Activated naive CD8-positive, alpha-beta T cell (primary cell): ENCODE data around the gene TMEM94.
"Not testable (repeated sequence)": the region's sequence is repeated elsewhere in the genome, so short reads cannot be mapped to it uniquely, and the experiment has no call there.

ENCODE experiments used
- H3K27ac Mint-ChIP-seq: one replicate; pipeline ENCODE4 v1.8.0; 2021; ENCODE audit warnings: mixed read lengths
- H3K27me3 Mint-ChIP-seq: one replicate; pipeline ENCODE4 v1.8.0; 2021; ENCODE audit warnings: mixed read lengths
- H3K36me3 Mint-ChIP-seq: one replicate; pipeline ENCODE4 v1.8.0; 2021; ENCODE audit warnings: mixed read lengths
- H3K4me1 Mint-ChIP-seq: one replicate; pipeline ENCODE4 v1.8.0; 2021; ENCODE audit warnings: low read depth, mixed read lengths
- H3K4me3 Mint-ChIP-seq: one replicate; pipeline ENCODE4 v1.8.0; 2021; ENCODE audit warnings: mild to moderate bottlenecking, mixed read lengths
- H3K9me3 Mint-ChIP-seq: one replicate; pipeline ENCODE4 v1.8.0; 2021; ENCODE audit warnings: low read depth, mixed read lengths

TMEM94 gene

DNA sequence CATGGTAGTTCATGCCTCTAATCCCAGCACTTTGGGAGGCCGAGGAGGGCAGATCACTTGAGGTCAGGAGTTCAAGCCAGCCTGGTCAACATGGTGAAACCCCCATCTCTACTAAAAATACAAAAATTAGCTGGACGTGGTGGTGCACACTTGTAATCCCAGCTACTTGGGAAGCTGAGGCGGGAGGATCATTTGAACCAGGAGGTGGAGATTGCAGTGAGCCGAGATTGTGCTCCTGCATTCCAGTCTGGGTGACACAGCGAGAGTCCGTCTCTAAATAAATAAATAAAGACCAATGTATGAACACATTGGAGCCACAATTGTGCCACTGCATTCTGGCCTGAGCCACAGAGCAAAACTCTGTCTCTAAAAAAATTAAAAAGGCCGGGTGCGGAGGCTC, 19.0 kb upstream of the TMEM94 start:
- H3K27ac Mint-ChIP-seq, H3K4me1 Mint-ChIP-seq, H3K27me3 Mint-ChIP-seq, H3K4me3 Mint-ChIP-seq, H3K36me3 Mint-ChIP-seq, H3K9me3 Mint-ChIP-seq: not testable (repeated sequence)

GRCh38 chr17:75439287-75439686, 17.1 kb upstream of the TMEM94 start:
- Mint-ChIP-seq H3K27ac (no peak overlapping the region), H3K4me3 (no peak overlapping the region), H3K36me3 (no peaks in the 10 kb centered on the region), H3K9me3 (no peaks in the 10 kb centered on the region), H3K4me1 (peaks cover 6% of the 10 kb centered on the region), H3K27me3 (no peaks in the 10 kb centered on the region)

DNA sequence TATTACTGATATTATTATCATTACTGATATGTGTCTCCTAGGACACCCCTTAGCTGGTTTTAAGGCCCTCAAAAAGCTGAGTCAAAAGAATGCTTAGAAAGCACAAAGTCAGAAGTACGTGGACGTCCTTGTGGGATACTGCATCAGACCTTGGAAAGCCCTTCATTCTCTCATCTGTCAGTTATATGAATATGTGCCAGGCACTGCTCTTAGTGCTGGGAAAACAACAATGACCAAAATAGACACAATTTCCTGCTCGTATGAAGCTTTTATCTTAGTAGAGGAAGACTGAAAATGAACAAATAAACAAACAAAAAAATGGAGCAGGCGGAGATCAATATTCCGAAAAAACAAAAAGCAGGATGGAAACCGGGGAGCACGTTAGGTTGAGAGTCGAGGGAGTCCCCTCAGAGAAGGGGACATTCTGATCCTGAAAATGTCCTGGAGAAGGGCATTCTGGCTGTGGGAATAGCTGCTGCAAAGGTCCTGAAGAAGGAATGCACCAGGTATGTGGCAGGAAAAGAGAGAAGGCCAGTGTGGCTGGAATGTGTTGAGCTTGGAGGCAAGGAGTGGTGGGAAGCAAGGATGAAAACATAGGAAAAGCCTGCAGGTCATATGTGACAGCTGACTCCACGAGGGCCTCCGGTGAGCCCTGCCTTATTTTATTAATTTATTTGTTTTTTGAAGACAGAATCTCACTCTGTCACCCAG, 15.5 kb upstream of the TMEM94 start:
- Mint-ChIP-seq H3K4me3 (no peak overlapping the region), H3K9me3 (no peaks in the 10 kb centered on the region), H3K4me1 (peaks cover 6% of the 10 kb centered on the region), H3K36me3 (no peaks in the 10 kb centered on the region), H3K27ac (no peak overlapping the region), H3K27me3 (no peaks in the 10 kb centered on the region)

- no peaks in the 10 kb centered on the region for H3K36me3 Mint-ChIP-seq
- no peaks in the 10 kb centered on the region for H3K27me3 Mint-ChIP-seq
- H3K27ac Mint-ChIP-seq = no peak overlapping the region
- H3K9me3 Mint-ChIP-seq = no peaks in the 10 kb centered on the region
- no peak overlapping the region for H3K4me3 Mint-ChIP-seq
- H3K4me1 Mint-ChIP-seq = no peaks in the 10 kb centered on the region
These were observed 14.0 kb upstream of the TMEM94 start for GRCh38 chr17:75442168-75443103.

DNA sequence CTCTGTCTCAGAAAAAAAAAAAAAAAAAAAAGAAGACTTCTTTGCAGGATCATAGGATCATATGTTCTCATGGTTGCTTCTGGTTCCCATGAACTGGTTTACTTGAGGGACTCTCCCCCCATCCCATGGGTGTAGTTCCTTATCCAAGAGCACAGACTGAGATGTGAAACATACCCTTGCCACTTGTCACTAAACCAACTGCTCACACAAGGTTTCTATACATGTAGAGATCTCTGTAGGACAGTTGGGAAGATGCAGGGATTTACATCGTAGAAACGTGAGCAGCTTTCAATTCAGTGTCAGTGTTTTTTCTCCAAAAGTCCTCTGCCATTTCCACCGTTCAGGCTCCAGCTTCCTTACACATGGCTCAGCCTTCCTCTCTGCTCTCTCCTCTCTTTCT, 11.1 kb upstream of the TMEM94 start:
- no peak overlapping the region for H3K4me3 Mint-ChIP-seq
- no peaks in the 10 kb centered on the region for H3K4me1 Mint-ChIP-seq
- H3K27me3 Mint-ChIP-seq = no peaks in the 10 kb centered on the region
- H3K9me3 Mint-ChIP-seq = no peaks in the 10 kb centered on the region
- no peaks in the 10 kb centered on the region for H3K36me3 Mint-ChIP-seq
- H3K27ac Mint-ChIP-seq = no peak overlapping the region

- not testable (repeated sequence) for H3K4me3 Mint-ChIP-seq, H3K27me3 Mint-ChIP-seq, H3K36me3 Mint-ChIP-seq, H3K9me3 Mint-ChIP-seq, H3K27ac Mint-ChIP-seq, H3K4me1 Mint-ChIP-seq
These were observed 10.5 kb upstream of the TMEM94 start for GRCh38 chr17:75445896-75446295.

DNA sequence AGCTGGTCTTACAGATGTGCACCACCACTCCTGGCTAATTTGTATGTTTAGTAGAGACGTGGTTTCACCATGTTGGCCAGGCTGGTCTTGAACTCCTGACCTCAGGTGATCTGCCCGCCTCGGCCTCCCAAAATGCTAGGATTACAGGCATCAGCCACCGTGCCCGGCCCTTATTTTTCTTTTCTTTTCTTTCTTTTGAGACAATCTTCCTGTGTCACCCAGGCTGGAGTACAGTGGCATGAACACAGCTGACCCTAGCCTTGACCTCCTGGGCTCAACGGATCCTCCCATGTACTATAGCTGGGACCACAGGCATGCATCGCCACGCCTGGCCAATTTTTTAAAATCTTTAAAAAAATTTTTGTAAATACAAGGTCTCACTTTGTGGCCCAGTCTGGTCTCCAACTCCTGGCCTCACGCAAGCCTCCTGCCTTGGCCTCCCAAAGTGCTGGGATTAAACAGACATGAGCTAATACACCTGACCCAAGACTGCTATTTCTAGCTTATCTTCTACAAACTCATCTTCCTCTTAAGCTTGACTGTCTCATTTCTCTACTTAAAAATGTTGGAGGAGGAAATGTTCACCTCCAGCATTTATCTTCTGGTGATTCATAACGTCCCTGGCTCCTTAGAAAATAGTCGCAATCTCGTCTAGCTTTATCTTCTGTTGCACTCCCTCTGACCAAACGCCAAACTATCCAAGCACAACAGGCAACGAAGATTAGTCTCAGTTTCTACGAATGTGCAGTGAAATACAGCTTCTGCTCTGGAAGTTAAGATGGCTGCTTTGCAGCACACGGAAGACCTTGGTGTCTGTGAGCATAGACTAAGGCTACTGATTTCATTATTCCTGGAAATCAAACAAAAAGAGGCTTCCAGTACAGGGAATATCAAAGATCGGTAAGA, 8.2 kb upstream of the TMEM94 start:
- no peak overlapping the region for H3K27ac Mint-ChIP-seq
- no peaks in the 10 kb centered on the region for H3K36me3 Mint-ChIP-seq
- no peak overlapping the region for H3K4me3 Mint-ChIP-seq
- H3K4me1 Mint-ChIP-seq = no peaks in the 10 kb centered on the region
- H3K9me3 Mint-ChIP-seq = no peaks in the 10 kb centered on the region
- no peaks in the 10 kb centered on the region for H3K27me3 Mint-ChIP-seq

- Mint-ChIP-seq H3K27me3 (no peaks in the 10 kb centered on the region), H3K4me1 (no peaks in the 10 kb centered on the region), H3K27ac (no peak overlapping the region), H3K4me3 (no peak overlapping the region), H3K36me3 (no peaks in the 10 kb centered on the region), H3K9me3 (no peaks in the 10 kb centered on the region)
These were observed 6.2 kb upstream of the TMEM94 start for GRCh38 chr17:75450270-75450669.

- no peak overlapping the region for H3K4me3 Mint-ChIP-seq
- no peak overlapping the region for H3K27ac Mint-ChIP-seq
- H3K4me1 Mint-ChIP-seq = peaks cover 23% of the 10 kb centered on the region
- H3K27me3 Mint-ChIP-seq = no peaks in the 10 kb centered on the region
- no peaks in the 10 kb centered on the region for H3K9me3 Mint-ChIP-seq
- no peaks in the 10 kb centered on the region for H3K36me3 Mint-ChIP-seq
These were observed 2.2 kb upstream of the TMEM94 start for GRCh38 chr17:75454193-75454592.

GRCh38 chr17:75454672-75455071, 1.8 kb upstream of the TMEM94 start:
- H3K9me3 Mint-ChIP-seq, H3K36me3 Mint-ChIP-seq, H3K27ac Mint-ChIP-seq, H3K27me3 Mint-ChIP-seq: not testable (repeated sequence)
- Mint-ChIP-seq H3K4me1 (peaks cover 28% of the 10 kb centered on the region), H3K4me3 (peak overlapping the region; percentile 5)

DNA sequence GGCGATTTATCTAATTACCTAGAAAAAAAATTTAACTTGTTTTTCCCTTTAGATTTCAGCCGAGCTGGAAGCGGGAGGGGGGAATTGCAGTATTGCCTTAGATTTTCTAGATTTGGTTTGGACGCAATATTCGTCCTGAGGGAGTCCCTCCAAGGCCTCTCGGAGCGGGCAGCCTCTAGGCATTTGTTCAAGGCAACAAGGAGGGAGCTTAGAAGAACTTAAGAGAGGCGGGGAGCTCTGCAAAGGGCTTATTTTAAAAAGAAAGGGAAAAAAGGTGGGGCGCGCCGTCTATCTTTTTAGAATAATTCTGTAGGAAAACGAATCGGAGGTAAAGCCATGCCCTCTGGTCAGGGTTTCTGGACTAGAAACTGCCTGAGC, 407 bp upstream of the TMEM94 start:
- H3K36me3 Mint-ChIP-seq = no peaks in the 10 kb centered on the region
- peak overlapping the region; percentile 93 for H3K4me3 Mint-ChIP-seq
- H3K27me3 Mint-ChIP-seq = no peaks in the 10 kb centered on the region
- H3K27ac Mint-ChIP-seq = peak overlapping the region; percentile 85
- H3K9me3 Mint-ChIP-seq = no peaks in the 10 kb centered on the region
- peaks cover 34% of the 10 kb centered on the region for H3K4me1 Mint-ChIP-seq

DNA sequence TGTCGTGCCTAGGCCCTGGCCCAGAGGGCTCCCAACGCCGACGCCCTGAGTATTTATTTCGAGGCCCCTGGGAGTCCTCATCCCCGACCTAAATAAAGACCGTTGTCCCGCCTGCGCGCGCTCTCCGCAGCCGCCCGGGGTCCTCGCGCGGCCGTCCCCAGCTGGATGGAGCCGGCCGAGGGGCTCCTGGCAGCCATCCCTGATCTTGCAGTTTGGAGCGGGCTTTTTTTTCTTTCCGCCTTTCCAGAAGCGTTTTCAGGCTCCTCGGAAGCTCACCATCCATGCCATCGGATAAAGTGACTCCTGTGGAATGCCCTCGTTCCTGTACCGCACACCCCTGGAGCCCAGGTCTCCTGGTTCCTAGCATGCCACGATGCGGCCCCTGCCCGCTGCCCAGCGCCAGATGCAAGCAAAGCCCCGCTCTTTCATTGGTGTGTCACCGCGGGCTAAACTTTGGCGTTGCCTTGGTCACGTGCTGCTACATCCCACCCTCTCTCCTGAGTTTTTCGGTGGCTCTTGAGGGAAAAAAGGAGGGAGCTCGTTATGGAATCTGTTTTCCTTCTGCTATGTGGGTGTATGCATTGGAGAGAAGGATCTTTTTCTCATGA, 716 bp downstream of the TMEM94 start:
- Mint-ChIP-seq H3K9me3 (no peaks in the 10 kb centered on the region), H3K27ac (peak overlapping the region; percentile 85), H3K36me3 (no peaks in the 10 kb centered on the region), H3K4me1 (peaks cover 34% of the 10 kb centered on the region), H3K4me3 (peak overlapping the region; percentile 93), H3K27me3 (no peaks in the 10 kb centered on the region)

- no peaks in the 10 kb centered on the region for H3K9me3 Mint-ChIP-seq
- no peaks in the 10 kb centered on the region for H3K36me3 Mint-ChIP-seq
- H3K27me3 Mint-ChIP-seq = no peaks in the 10 kb centered on the region
- H3K4me1 Mint-ChIP-seq = peaks cover 34% of the 10 kb centered on the region
- H3K27ac Mint-ChIP-seq = no peak overlapping the region
- no peak overlapping the region for H3K4me3 Mint-ChIP-seq
These were observed 2.8 kb downstream of the TMEM94 start for GRCh38 chr17:75459246-75459589.

DNA sequence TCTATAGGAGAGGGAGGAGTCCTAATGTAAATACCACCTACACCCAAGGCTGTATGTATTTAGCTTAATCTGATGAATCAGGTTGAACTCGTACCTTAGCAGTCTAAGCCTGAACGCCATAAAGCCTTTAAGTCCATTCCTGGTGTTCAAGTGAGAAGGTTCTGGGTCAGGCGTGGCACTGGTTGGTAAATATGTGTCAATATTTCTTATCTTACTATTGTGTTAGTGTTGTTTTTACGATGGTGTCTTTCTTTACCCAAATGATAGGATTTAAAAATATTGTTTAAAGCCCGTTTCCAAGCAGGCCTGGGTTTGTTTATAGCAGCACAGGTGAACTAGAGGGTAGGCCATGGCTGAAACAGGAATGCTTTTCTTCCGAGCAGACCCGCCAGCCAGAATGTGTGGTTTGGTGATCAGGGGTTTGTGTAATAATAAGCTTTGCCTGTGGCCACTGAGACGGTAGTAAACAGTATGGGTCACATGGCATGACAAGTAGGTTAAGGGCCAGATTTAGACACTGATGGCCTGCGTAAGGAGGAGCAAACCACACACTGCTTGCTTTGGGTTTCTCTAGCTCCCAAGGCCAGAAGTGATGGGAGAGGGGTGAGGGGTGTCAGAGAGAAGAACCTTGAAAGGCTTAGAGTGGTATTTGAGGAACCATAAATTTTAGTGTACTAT, 3.3 kb downstream of the TMEM94 start:
- Mint-ChIP-seq H3K27me3 (no peaks in the 10 kb centered on the region), H3K36me3 (no peaks in the 10 kb centered on the region), H3K9me3 (no peaks in the 10 kb centered on the region), H3K4me3 (no peak overlapping the region), H3K27ac (no peak overlapping the region), H3K4me1 (peaks cover 34% of the 10 kb centered on the region)
